Measurements from ENCODE around the gene STPG4.

The STPG4 gene

GRCh38 chr2:47194410-47194809 is 39.3 kb upstream of the STPG4 start:
- Histone ChIP-seq H3K79me2 (ENCODE audit: insufficient read depth, low read depth) (no peaks in the 10 kb centered on the region), H3K9ac (no peak overlapping the region), H3K36me3 (ENCODE audit: insufficient read depth) (no peaks in the 10 kb centered on the region), H3K4me2 (no peak overlapping the region), H4K20me1 (ENCODE audit: insufficient read depth) (no peaks in the 10 kb centered on the region), H2AFZ (ENCODE audit: low read depth) (no peak overlapping the region), H3K4me1 (ENCODE audit: low read depth, poor library complexity, severe bottlenecking) (peaks cover 27% of the 10 kb centered on the region), H3K4me3 (IDR thresholded peaks at IDR 0.05; ENCODE audit: insufficient read depth, low read depth, low read length) (no peak overlapping the region), H3K27ac (no peak overlapping the region), H3K27me3 (ENCODE audit: insufficient read depth, low read depth) (no peaks in the 10 kb centered on the region)
- TF ChIP-seq CTCF (conservative IDR thresholded peaks at IDR 0.05; ENCODE audit: low read depth, low read length), result no peak

GRCh38 chr2:47193607-47194006 is 38.5 kb upstream of the STPG4 start:
- H3K4me1 ChIP-seq (ENCODE audit: low read depth, poor library complexity, severe bottlenecking), result peaks cover 27% of the 10 kb centered on the region
- H2AFZ ChIP-seq (ENCODE audit: low read depth), result no peak overlapping the region
- no peak for TF ChIP-seq CTCF (conservative IDR thresholded peaks at IDR 0.05; ENCODE audit: low read depth, low read length)

GRCh38 chr2:47190188-47190881 is 35.2 kb upstream of the STPG4 start:
- no peaks in the 10 kb centered on the region for H3K27me3 ChIP-seq (ENCODE audit: insufficient read depth, low read depth)
- no peak overlapping the region for H3K4me3 ChIP-seq (IDR thresholded peaks at IDR 0.05; ENCODE audit: insufficient read depth, low read depth, low read length)
- no peak overlapping the region for H3K27ac ChIP-seq
- H2AFZ ChIP-seq (ENCODE audit: low read depth), result peak overlapping the region; percentile 2; the same call in 1 of the 2 replicates
- no peaks in the 10 kb centered on the region for H3K79me2 ChIP-seq (ENCODE audit: insufficient read depth, low read depth)
- H3K4me1 ChIP-seq (ENCODE audit: low read depth, poor library complexity, severe bottlenecking), result peaks cover 27% of the 10 kb centered on the region
- H3K9ac ChIP-seq, result no peak overlapping the region
- H3K36me3 ChIP-seq (ENCODE audit: insufficient read depth), result no peaks in the 10 kb centered on the region
- TF ChIP-seq CTCF (conservative IDR thresholded peaks at IDR 0.05; ENCODE audit: low read depth, low read length), result no peak
- no peaks in the 10 kb centered on the region for H4K20me1 ChIP-seq (ENCODE audit: insufficient read depth)
- no peak overlapping the region for H3K4me2 ChIP-seq

More at GRCh38 chr2:47193607-47194006, 38.5 kb upstream of the STPG4 start:
- no peak overlapping the region for H3K27ac ChIP-seq
- H3K27me3 ChIP-seq (ENCODE audit: insufficient read depth, low read depth), result no peaks in the 10 kb centered on the region
- H3K9ac ChIP-seq, result no peak overlapping the region
- H3K4me2 ChIP-seq, result no peak overlapping the region; the same call in 1 of the 2 replicates
- H3K79me2 ChIP-seq (ENCODE audit: insufficient read depth, low read depth), result no peaks in the 10 kb centered on the region
- no peak overlapping the region for H3K4me3 ChIP-seq (IDR thresholded peaks at IDR 0.05; ENCODE audit: insufficient read depth, low read depth, low read length)
- H4K20me1 ChIP-seq (ENCODE audit: insufficient read depth), result no peaks in the 10 kb centered on the region
- H3K36me3 ChIP-seq (ENCODE audit: insufficient read depth), result no peaks in the 10 kb centered on the region

- no peak for TF ChIP-seq CTCF (conservative IDR thresholded peaks at IDR 0.05; ENCODE audit: low read depth, low read length)
- H3K9ac ChIP-seq, result no peak overlapping the region
- H3K4me2 ChIP-seq, result no peak overlapping the region
- H3K36me3 ChIP-seq (ENCODE audit: insufficient read depth), result no peaks in the 10 kb centered on the region
- no peak overlapping the region; the same call in 1 of the 2 replicates for H2AFZ ChIP-seq (ENCODE audit: low read depth)
- no peak overlapping the region for H3K27ac ChIP-seq
- peaks cover 27% of the 10 kb centered on the region for H3K4me1 ChIP-seq (ENCODE audit: low read depth, poor library complexity, severe bottlenecking)
- H3K27me3 ChIP-seq (ENCODE audit: insufficient read depth, low read depth), result no peaks in the 10 kb centered on the region
- no peaks in the 10 kb centered on the region for H3K79me2 ChIP-seq (ENCODE audit: insufficient read depth, low read depth)
- no peaks in the 10 kb centered on the region for H4K20me1 ChIP-seq (ENCODE audit: insufficient read depth)
- H3K4me3 ChIP-seq (IDR thresholded peaks at IDR 0.05; ENCODE audit: insufficient read depth, low read depth, low read length), result no peak overlapping the region
Measured at GRCh38 chr2:47189635-47190034, 34.5 kb upstream of the STPG4 start.

Data from KMS-11 (cell line).